ENCODE data around the gene TRRAP.

Gene TRRAP

GRCh38 chr7:98855610-98856422 lies 22.5 kb upstream of the TRRAP start:
- DNase-seq (ENCODE audit: low spot score): no peak
- no peak for TF ChIP-seq CTCF (IDR thresholded peaks at IDR 0.05; ENCODE audit: extremely low read depth, missing control alignments)

GRCh38 chr7:98860071-98860470 lies 18.3 kb upstream of the TRRAP start:
- DNase-seq (ENCODE audit: low spot score): no peak
- no peak for TF ChIP-seq CTCF (IDR thresholded peaks at IDR 0.05; ENCODE audit: extremely low read depth, missing control alignments)

GRCh38 chr7:98862203-98862602 lies 16.1 kb upstream of the TRRAP start:
- no peak for TF ChIP-seq CTCF (IDR thresholded peaks at IDR 0.05; ENCODE audit: extremely low read depth, missing control alignments)
- no peak for DNase-seq (ENCODE audit: low spot score)

- no peak for DNase-seq (ENCODE audit: low spot score)
- no peak for TF ChIP-seq CTCF (IDR thresholded peaks at IDR 0.05; ENCODE audit: extremely low read depth, missing control alignments)
Observed at GRCh38 chr7:98862716-98863420, 15.5 kb upstream of the TRRAP start.

GRCh38 chr7:98863601-98864000 lies 14.7 kb upstream of the TRRAP start:
- no peak for TF ChIP-seq CTCF (IDR thresholded peaks at IDR 0.05; ENCODE audit: extremely low read depth, missing control alignments)
- no peak for DNase-seq (ENCODE audit: low spot score)

GRCh38 chr7:98864731-98865453 lies 13.4 kb upstream of the TRRAP start:
- no peak for DNase-seq (ENCODE audit: low spot score)
- TF ChIP-seq CTCF (IDR thresholded peaks at IDR 0.05; ENCODE audit: extremely low read depth, missing control alignments): no peak

- TF ChIP-seq CTCF (IDR thresholded peaks at IDR 0.05; ENCODE audit: extremely low read depth, missing control alignments): no peak
Observed at GRCh38 chr7:98866351-98866750, 12.0 kb upstream of the TRRAP start.

More at GRCh38 chr7:98866351-98866750, 12.0 kb upstream of the TRRAP start:
- DNase-seq (ENCODE audit: low spot score): no peak
